GM23338 (cell line): ENCODE results near the gene SIGLEC8. TPM values are rescaled to one million over a fixed set of nuclear protein-coding genes. Genes with fewer than 3 reads are reported as not detected.

Experiments used
- ATAC-seq: fragments of 200-7000 bp; cut with Tn5 transposase; 3 replicates; pipeline ENCODE4 v1.9.1; 2020
- DNase-seq: peaks from one replicate; pipeline ENCODE4 v3.0.0-alpha.2; 2015; ENCODE audit warnings: low spot score
- H2AFZ ChIP-seq: fragments of 200-600 bp; sonication (generic); 2 replicates; pipeline ENCODE4 v1.8.0; 2016; ENCODE audit warnings: antibody characterized with exemption, mild to moderate bottlenecking, moderate library complexity
- H3F3A ChIP-seq: fragments of 200-600 bp; sonication (generic); replicated peaks from 2 replicates; pipeline ENCODE4 v1.8.0; 2017; ENCODE audit warnings: antibody characterized with exemption, mixed run types, low read depth
- H3K27ac ChIP-seq: fragments of 200-600 bp; sonication (generic); 2 replicates; pipeline ENCODE4 v1.6.1; 2016; ENCODE audit warnings: low read depth
- H3K27me3 ChIP-seq: fragments of 200-600 bp; sonication (generic); 2 replicates; pipeline ENCODE4 v1.8.0; 2016; ENCODE audit warnings: mild to moderate bottlenecking, mixed run types, moderate library complexity; ENCODE audit not compliant: insufficient read depth
- H3K36me3 ChIP-seq: fragments of 200-600 bp; sonication (generic); 2 replicates; pipeline ENCODE4 v1.8.0; 2016; ENCODE audit warnings: mild to moderate bottlenecking; ENCODE audit not compliant: insufficient read depth
- H3K4me1 ChIP-seq: fragments of 200-600 bp; sonication (generic); 2 replicates; pipeline ENCODE4 v1.8.0; 2016; ENCODE audit warnings: mild to moderate bottlenecking, moderate library complexity; ENCODE audit not compliant: insufficient read depth
- H3K4me2 ChIP-seq: fragments of 200-600 bp; sonication (generic); 2 replicates; pipeline ENCODE4 v1.7.1; 2017; ENCODE audit warnings: mixed run types
- H3K4me3 ChIP-seq: fragments of 200-600 bp; sonication (generic); 2 replicates; pipeline ENCODE4 v1.6.1; 2016; ENCODE audit warnings: mixed run types
- H3K79me2 ChIP-seq: fragments of 200-600 bp; sonication (generic); replicated peaks from 2 replicates; pipeline ENCODE4 v1.8.0; 2017; ENCODE audit warnings: mild to moderate bottlenecking; ENCODE audit not compliant: insufficient read depth
- H3K9me2 ChIP-seq: fragments of 200-600 bp; sonication (generic); 2 replicates; pipeline ENCODE4 v1.8.0; 2017; ENCODE audit not compliant: insufficient read depth
- H4K20me1 ChIP-seq: fragments of 200-600 bp; sonication (generic); replicated peaks from 2 replicates; pipeline ENCODE4 v1.8.0; 2017; ENCODE audit warnings: mild to moderate bottlenecking; ENCODE audit not compliant: insufficient read depth
- H3K27ac Mint-ChIP-seq: 2 replicates; pipeline ENCODE4 v1.8.0; 2020; ENCODE audit warnings: inconsistent platforms, mild to moderate bottlenecking, moderate library complexity, mixed read lengths
- H3K27me3 Mint-ChIP-seq: 3 replicates; pipeline ENCODE4 v1.8.0; 2022; ENCODE audit warnings: low read depth, mild to moderate bottlenecking, moderate library complexity, mixed read lengths, inconsistent platforms; ENCODE audit not compliant: insufficient read depth, poor library complexity
- H3K36me3 Mint-ChIP-seq: 3 replicates; pipeline ENCODE4 v1.8.0; 2021; ENCODE audit warnings: low read depth, mild to moderate bottlenecking, inconsistent platforms, moderate library complexity, mixed read lengths
- H3K4me1 Mint-ChIP-seq: 3 replicates; pipeline ENCODE4 v1.8.0; 2020; ENCODE audit warnings: mild to moderate bottlenecking, inconsistent platforms, mixed read lengths
- H3K4me3 Mint-ChIP-seq: 3 replicates; pipeline ENCODE4 v1.8.0; 2021; ENCODE audit warnings: moderate library complexity, mild to moderate bottlenecking, inconsistent platforms, mixed read lengths
- H3K9me3 Mint-ChIP-seq: 3 replicates; pipeline ENCODE4 v1.8.0; 2020; ENCODE audit warnings: moderate library complexity, mild to moderate bottlenecking, inconsistent platforms, mixed read lengths
- CTCF ChIP-seq, 2 experiments: fragments of 200-600 bp in 1 of 2; sonication (generic) in 1 of 2; conservative IDR thresholded peaks; 2 replicates each; pipeline versions ENCODE4 v1.5.1 to v1.6.1; 2016 to 2017; ENCODE audit warnings: antibody characterized with exemption in 2 of 2, low read depth in 2 of 2, mild to moderate bottlenecking in 2 of 2, moderate library complexity in 1 of 2
- EZH2 ChIP-seq: fragments of 200-600 bp; sonication (generic); IDR thresholded peaks from one replicate; pipeline ENCODE4 v1.8.0; 2017; ENCODE audit warnings: antibody characterized with exemption, mild to moderate bottlenecking, low read depth; ENCODE audit not compliant: unreplicated experiment
- EZH2phosphoT487 ChIP-seq: fragments of 200-600 bp; sonication (generic); IDR thresholded peaks from one replicate; pipeline ENCODE4 v1.8.1; 2018; ENCODE audit warnings: antibody characterized with exemption; ENCODE audit not compliant: unreplicated experiment
- JUNB ChIP-seq: IDR thresholded peaks from one replicate; pipeline ENCODE4 v1.6.1; 2016; ENCODE audit warnings: antibody characterized with exemption; ENCODE audit not compliant: unreplicated experiment
- NANOG ChIP-seq: IDR thresholded peaks from 2 replicates; pipeline ENCODE4 v1.6.1; 2016; ENCODE audit warnings: antibody characterized with exemption, borderline replicate concordance
- POLR2AphosphoS5 ChIP-seq: IDR thresholded peaks from 2 replicates; pipeline ENCODE4 v1.6.1; 2016; ENCODE audit warnings: antibody characterized with exemption, low read depth
- REST ChIP-seq: IDR thresholded peaks from one replicate; pipeline ENCODE4 v1.6.1; 2018; ENCODE audit warnings: antibody characterized with exemption; ENCODE audit not compliant: unreplicated experiment
- ZNF114 ChIP-seq: fragments of 250-450 bp; sonication (Bioruptor Pico); IDR thresholded peaks from 2 replicates; pipeline ENCODE4 v1.5.0; 2020; ENCODE audit warnings: mild to moderate bottlenecking, moderate library complexity
- ZNF462 ChIP-seq: fragments of 250-450 bp; sonication (Bioruptor Pico); IDR thresholded peaks from 2 replicates; pipeline ENCODE4 v1.5.0; 2020; ENCODE audit warnings: mild to moderate bottlenecking, moderate library complexity
- polyA plus RNA-seq: library from polyadenylated mRNA; unstranded; fragments of >200 nt; fragmentation: Nextera tagmentation; extraction: Ambion mirVana; gene quantifications from 2 replicates; pipeline ENCODE4 v1.2.1, GENCODE V29; 2016
- total RNA-seq: library from RNA; depleted of rRNA; stranded (reverse); fragments of >200 nt; shearing (Covaris generic); gene quantifications from 2 replicates; pipeline ENCODE4 v1.2.3, GENCODE V29; 2014

SIGLEC8 gene
- total and polyA plus RNA-seq, 2 experiments from 2014 or later = not detected

- no peak overlapping the region for H3K4me3 Mint-ChIP-seq
- H3K27me3 ChIP-seq = no peaks in the 10 kb centered on the region
- no peak overlapping the region for H3K4me2 ChIP-seq
Observed at GRCh38 chr19:51440846-51441409, 17.3 kb downstream of the SIGLEC8 start.

More at GRCh38 chr19:51440846-51441409, 17.3 kb downstream of the SIGLEC8 start:
- Histone ChIP-seq H2AFZ (0 out of 2 replicates have a peak overlapping the region, but pooled peaks have one; percentile 76), H3K79me2 (no peaks in the 10 kb centered on the region), H3K4me3 (no peak overlapping the region), H3K27ac (no peak overlapping the region), H3K4me1 (no peaks in the 10 kb centered on the region; the same call in 1 of the 2 replicates), H4K20me1 (no peaks in the 10 kb centered on the region), H3K9me2 (no peaks in the 10 kb centered on the region), H3K36me3 (no peaks in the 10 kb centered on the region; the same call in 1 of the 2 replicates), H3F3A (no peaks in the 10 kb centered on the region)
- no peaks in the 10 kb centered on the region for H3K36me3 Mint-ChIP-seq
- TF ChIP-seq EZH2phosphoT487 = no peak
- no peak for TF ChIP-seq POLR2AphosphoS5
- no peak for TF ChIP-seq EZH2
- no peak for TF ChIP-seq JUNB
- no peak for TF ChIP-seq ZNF114 (CRISPR knock-in tag)
- no peak for TF ChIP-seq ZNF462 (CRISPR knock-in tag)
- no peak for TF ChIP-seq REST
- no peak for TF ChIP-seq CTCF (conservative IDR thresholded peaks at IDR 0.05; ENCODE audit: low read depth in 2 of 2)
- TF ChIP-seq NANOG = no peak
- peaks cover 3% of the 10 kb centered on the region; the same call in 1 of the 3 replicates for H3K9me3 Mint-ChIP-seq
- no peaks in the 10 kb centered on the region; the same call in 2 of the 3 replicates for H3K4me1 Mint-ChIP-seq
- no peak for DNase-seq
- H3K27ac Mint-ChIP-seq = no peak overlapping the region
- ATAC-seq = no peak
- H3K27me3 Mint-ChIP-seq = peaks cover 8% of the 10 kb centered on the region
